GM18505 (cell line): ENCODE measurements around the gene GLRA3.
"Not testable (repeated sequence)": the region's sequence is repeated elsewhere in the genome, so short reads cannot be mapped to it uniquely, and the experiment has no call there.

ENCODE experiments used
- ATAC-seq: cut with Tn5 transposase; IDR thresholded peaks from one replicate; pipeline ENCODE4 v1.9.1; 2021; ENCODE audit not compliant: unreplicated experiment
- POLR2A ChIP-seq: IDR thresholded peaks from 4 replicates; pipeline ENCODE4 v1.6.1; 2011; ENCODE audit warnings: borderline replicate concordance; ENCODE audit not compliant: insufficient read depth, insufficient read length; ENCODE audit errors: extremely low read depth

Gene GLRA3

DNA sequence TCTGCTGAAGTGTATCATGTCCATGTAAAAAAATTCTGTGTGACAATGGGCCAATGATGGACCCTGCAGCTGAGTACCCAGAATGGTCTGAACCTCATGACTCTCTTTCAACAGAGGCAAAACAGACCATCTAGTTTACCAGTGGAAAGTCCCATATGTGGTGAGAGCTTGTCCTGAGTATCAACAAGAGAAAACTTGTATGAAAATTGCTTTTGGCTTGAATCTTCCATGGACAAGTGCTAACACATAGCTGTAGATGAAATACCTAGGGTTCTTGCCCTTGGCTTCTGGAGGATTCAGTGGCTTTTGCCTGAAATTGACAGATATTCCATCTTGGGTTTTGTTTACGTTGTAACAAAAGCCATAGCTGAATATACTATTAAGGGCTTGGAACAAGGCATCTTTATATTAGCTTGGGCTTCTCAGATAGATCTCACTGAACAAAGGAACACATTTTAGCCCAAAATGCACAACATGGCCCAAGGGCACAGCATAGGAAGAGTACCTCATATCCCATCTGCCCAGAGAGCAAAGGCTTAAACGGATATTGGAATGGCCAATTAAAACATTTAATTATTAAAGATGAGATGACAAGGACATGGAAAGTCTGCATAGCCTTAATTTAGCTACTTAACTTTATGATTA lies 178.2 kb downstream of the GLRA3 start:
- ATAC-seq, result no peak
- TF ChIP-seq POLR2A, result no peak

DNA sequence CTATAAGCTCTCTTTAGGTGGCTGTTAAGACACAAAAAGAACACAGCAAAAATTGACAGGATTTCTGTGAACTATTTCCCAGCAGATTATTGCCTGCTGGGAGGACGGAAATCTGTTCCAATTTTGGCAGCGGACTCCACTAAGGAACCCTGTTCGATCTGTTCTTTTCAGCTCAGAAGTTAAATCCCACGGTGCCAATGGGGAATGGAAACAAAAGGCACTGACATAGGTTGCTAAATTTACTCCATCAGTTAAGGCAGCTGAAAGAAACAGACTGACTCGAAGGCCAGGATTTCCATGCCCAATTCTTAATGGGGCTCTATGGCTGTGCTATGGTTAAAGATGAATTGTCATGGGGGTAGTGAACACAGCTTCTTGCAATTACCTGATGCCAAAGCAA lies 180.2 kb downstream of the GLRA3 start:
- ATAC-seq, result no peak
- no peak for TF ChIP-seq POLR2A

DNA sequence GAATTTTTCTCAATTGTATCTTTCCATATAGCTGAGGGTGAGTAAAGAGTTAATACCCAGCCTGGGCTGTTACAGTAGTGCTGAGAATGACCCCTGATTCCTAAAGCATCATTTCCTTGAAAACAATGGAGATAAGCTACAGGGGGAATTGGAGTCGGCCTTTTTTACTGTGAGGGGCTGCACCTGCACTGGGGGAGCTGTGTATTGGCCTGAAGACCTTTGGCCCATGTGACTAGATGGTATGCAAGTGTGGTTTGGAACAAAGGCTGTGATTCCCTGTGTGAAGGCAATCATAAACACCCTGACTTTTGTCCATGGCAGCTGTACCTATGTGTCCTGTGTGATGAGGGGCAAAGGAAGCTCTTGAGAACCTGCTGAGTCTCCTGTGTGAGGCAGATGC lies 182.7 kb downstream of the GLRA3 start:
- ATAC-seq, result no peak
- no peak for TF ChIP-seq POLR2A

DNA sequence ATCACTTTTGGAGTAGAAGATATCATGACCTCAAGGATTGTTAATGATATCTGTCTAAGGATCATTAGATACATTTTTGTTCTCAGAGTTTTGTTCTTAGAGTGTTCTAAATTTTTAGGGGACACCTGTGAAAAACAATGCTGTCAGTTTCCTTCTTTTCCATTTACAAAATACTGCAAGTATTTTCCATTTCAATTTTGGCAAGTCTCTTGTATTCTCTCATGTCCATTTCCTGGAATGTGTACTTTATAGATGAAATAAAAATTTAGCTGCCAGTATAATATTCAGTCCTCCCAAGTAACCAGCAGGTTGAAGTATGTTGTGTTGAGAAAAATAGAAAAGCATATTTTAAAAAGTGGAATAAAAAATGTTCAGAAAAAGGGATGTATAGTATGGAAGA lies 188.9 kb downstream of the GLRA3 start:
- no peak for TF ChIP-seq POLR2A
- no peak for ATAC-seq

DNA sequence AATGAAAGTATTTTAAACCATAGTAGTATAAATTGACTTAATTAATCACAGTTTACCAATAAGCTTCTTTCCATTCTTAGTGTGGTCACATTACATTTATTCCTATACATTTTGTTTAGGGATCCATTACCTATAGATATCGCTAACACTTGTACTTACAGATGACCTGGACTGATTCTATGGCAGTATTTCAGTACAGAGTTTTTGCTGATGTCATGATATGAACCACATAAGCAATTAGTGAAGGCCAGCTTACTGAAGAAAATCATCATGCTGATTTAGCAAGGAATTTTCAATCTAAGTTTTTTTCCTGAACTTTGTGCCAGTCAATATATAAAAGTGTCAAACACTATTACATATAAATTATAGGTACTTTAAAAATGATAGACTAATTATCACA lies 193.3 kb downstream of the GLRA3 start:
- ATAC-seq, result no peak
- no peak for TF ChIP-seq POLR2A

DNA sequence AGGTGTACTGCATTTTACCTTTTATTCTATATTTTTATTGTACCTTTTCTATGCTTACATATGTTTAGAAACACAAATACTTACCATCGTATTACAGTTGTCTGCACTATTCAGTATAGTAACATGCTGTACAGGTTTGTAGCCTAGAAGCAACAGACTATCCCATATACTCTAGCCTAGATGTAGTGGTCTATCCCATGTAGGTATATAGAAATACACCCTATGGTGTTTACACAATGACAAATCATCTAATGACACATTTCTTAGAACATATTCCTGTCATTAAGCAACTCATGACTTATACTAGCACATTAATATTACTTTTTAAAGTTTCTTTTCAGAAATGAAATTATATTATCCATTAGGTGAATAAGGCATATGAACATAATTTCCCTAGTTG lies 195.6 kb downstream of the GLRA3 start:
- no peak for TF ChIP-seq POLR2A
- ATAC-seq, result no peak

DNA sequence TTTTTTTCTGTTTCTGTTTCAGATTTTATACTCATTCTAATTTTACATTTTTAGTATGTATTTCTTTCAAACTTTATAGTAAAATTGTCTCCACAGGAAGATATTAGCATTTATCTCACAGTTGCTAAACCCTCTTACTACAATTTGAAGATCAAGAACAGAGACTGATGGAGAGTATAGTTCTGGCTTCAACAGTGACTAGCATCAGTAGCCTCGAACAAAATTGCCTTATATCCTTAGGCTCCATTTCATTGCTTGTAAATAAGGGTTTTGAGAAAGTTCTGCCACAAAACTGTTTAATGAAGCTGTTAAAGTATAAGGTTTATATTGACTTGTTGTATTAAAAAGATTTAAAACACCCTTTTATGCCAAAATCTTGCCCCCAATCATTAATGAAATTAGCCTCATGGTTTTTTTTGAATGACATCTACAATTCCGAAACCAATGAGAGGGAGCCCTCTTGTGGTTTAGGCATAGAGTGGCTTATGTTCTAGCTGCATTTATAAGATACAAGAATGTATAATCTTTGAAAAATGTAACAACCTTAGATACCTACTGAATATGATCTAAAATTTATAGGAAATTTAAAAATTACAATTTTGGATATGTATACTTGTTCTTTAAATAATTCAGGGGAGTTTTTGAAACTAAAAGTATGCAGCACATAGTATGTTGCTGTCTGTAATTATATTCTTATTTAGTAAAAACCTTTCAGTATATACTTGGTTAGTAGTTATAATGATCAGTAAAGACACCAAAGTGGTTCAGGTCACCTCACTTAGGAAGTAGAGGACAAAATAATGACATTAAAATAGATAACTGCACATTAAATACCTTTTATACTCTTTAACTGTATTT lies 196.9 kb downstream of the GLRA3 start:
- no peak for TF ChIP-seq POLR2A
- ATAC-seq, result peak; percentile 85

DNA sequence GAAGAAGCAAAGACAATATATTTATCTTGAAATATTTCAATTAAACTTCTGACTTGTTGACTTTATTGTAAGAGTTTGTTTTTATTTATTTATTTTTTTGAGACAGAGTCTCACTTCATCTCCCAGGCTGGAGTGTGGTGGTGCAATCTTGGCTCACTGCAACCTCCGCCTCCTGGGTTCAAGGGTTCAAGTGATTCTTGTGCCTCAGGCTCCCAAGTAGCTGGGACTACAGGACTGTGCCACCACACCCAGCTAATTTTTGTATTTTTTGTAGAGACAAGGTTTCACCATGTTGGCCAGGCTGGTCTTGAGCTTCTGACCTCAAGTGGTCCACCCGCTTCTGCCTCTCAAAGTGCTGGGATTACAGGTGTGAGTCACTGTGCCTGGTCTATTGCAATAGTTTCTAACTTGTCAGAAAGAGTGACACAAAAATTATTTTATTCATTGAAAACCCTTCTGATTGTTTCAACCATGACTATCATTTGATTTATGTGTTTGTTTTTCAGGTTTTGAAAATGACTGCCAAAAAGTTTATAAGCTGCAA lies 199.1 kb downstream of the GLRA3 start:
- not testable (repeated sequence) for ATAC-seq

DNA sequence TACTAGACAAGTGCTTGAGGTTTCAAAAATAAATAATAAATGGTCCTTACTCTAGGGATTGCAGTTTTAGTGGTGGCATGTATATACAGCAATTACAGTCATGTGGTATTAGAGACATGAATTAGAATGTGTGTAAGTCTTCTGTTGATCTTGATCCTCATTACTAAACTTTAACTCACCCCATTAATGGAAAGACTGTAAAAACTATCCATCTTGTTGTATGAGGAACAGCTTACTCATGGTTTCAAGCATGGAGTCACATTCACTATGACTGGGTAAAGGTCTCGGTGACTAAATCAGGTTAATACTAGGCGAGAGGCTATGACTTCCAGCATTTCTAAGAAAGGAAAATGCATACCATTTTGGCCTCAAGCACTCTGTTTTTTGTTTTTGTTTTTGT lies 199.8 kb downstream of the GLRA3 start:
- no peak for TF ChIP-seq POLR2A

DNA sequence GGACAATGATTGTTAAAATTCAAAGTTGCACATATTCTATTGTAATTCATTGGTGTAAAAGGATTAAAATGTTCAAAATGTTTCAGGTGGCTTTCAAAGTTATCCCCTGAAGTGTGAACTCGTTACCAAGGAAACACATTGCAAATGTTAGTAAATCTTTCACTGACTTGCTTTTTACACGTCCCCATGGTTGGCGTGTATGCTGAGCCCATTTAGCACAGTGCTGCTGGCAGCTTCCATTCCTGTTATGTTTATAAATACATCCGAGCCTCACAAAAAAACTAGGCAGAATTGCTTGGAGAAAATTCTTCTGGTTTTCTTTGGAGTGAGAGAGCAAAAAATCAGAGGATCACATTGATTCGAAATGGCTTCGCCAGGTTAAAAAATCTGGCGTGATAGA lies 200.9 kb downstream of the GLRA3 start:
- no peak for ATAC-seq
- no peak for TF ChIP-seq POLR2A

More for the DNA sequence above, 199.8 kb downstream of the GLRA3 start:
- no peak for ATAC-seq

DNA sequence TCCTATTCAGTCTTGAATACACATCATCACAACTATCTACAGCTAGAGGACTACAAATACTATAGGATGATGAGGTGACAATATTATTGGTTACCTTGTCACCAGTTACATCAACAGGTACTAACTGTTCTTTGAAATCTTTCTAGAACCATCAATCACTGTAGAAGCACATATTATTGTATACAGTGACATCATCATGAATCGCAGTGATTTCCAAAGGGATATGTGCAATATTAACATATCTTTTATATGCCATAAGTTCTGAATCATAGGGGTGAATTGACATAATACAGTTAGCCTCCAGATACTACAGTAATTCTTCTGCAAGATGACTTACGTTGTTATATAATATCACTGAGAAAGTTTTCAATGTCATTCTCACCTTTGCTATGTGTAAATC lies 201.6 kb downstream of the GLRA3 start:
- no peak for ATAC-seq
- TF ChIP-seq POLR2A, result no peak

DNA sequence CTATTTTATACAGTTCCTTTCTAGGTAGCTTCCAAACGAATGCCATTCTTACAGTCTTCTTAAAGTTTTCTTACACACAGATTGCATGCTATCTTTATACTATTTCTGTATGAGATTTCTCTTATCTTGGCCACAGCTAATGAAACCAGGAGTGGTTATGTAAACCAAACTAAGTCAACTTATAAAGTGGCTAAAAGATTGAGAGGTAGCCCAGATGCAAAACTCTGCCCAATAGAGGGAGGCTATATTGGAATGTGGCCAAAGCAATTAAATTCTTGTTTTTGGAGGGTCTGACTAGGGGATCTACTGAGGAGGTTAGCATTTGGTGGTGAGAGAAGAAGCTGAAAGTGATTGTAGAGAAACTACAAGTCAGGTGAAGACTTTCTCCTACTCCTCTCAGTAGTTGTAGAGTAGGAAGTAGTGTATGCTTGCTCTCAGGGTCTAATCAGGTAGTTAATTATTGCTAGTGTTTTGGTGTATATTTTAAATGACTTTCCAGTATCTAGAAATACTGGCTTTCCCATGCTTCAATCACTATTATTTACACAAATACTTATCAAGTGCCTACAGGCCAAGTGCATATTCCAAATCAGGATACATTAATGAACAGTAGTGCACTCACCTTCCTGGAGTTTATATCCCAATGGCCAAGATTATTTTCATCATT lies 202.6 kb downstream of the GLRA3 start:
- no peak for TF ChIP-seq POLR2A
- ATAC-seq, result no peak

DNA sequence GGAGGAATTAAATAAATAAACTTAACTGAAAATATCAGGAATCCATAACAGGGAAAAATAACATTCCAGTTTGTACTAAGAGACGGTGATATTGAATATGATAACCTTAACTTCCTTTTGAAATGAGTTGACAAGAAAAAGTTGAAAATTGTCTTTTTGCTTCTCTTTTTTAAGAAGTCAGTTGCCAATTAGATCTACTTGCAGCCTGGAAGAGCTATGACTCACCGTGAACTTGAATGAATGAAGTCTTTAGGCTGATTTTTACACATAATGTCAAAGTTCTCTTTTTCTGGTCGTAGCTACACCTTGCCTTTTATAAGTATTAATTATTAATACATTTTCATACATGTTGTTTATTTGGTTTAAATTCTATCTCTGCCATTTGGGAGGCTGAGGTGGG lies 212.4 kb downstream of the GLRA3 start:
- no peak for TF ChIP-seq POLR2A
- no peak for ATAC-seq

DNA sequence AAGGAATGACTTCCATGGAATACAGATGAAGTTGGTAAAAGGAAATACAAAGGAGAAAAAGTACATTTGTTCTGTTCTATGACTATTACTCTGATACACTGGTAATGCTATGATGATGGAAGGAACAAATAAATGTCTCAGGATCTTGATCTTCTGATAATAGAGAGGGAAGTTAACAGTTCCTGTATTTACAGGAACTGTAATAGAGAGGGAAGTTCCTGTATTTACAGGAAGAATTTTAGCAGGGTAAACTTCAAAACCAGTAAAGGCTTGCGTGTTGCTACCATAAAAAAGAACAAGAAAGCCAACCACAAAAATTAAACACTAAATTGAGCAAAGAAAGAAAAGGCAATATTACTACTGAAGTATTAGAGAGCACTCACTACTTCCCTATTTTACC lies 215.1 kb downstream of the GLRA3 start:
- TF ChIP-seq POLR2A, result no peak

More for the DNA sequence above, 215.1 kb downstream of the GLRA3 start:
- no peak for ATAC-seq
